Panc1 (cell line): Measurements from ENCODE around the gene TMEM115. TPM values are rescaled to one million over a fixed set of nuclear protein-coding genes. Genes with fewer than 3 reads are reported as not detected.

Experiments
- ATAC-seq: fragments of 200-7000 bp; cut with Tn5 transposase; 2 replicates; pipeline ENCODE4 v1.9.1; 2020; ENCODE audit warnings: mild to moderate bottlenecking, moderate library complexity
- BruUV-seq: library from RNA; stranded (reverse); fragments of 400-500 nt; replicated peaks from 2 replicates; lab custom pipeline; 2021; lab: Mats Ljungman, UMichigan
- CTCF ChIA-PET: fragments of 300-600 bp; sonication (Branson Sonifier 250); formaldehyde crosslinking; loops from one replicate; lab custom pipeline; 2022; ENCODE audit warnings: antibody characterized with exemption; lab: Charles Lee
- POLR2A ChIA-PET: fragments of 300-600 bp; sonication (Branson Sonifier 250); formaldehyde crosslinking; loops from one replicate; lab custom pipeline; 2022; ENCODE audit warnings: antibody characterized with exemption; lab: Charles Lee
- DNase-seq: peaks from one replicate; pipeline ENCODE4 v3.0.0-alpha.2; 2010; ENCODE audit warnings: low read depth, low spot score
- H3K27ac ChIP-seq: 2 replicates; pipeline ENCODE4 v1.5.1; 2011; ENCODE audit warnings: mild to moderate bottlenecking, low read length, inconsistent platforms
- H3K27me3 ChIP-seq: fragments of 200-500 bp; sonication (Bioruptor generic); 2 replicates; pipeline ENCODE4 v1.6.0; 2014; ENCODE audit warnings: low read length, inconsistent platforms; ENCODE audit not compliant: control insufficient read depth, insufficient read depth
- H3K36me3 ChIP-seq: fragments of 200-500 bp; sonication (Bioruptor generic); 2 replicates; pipeline ENCODE4 v1.5.1; 2014; ENCODE audit warnings: inconsistent platforms, mild to moderate bottlenecking, low read length, moderate library complexity; ENCODE audit not compliant: control insufficient read depth, insufficient read depth
- H3K4me1 ChIP-seq: 2 replicates; pipeline ENCODE4 v1.5.1; 2011; ENCODE audit warnings: inconsistent platforms, mild to moderate bottlenecking, low read length, moderate library complexity; ENCODE audit not compliant: control insufficient read depth, insufficient read depth
- H3K4me3 ChIP-seq, 2 experiments: 2 replicates each; pipeline ENCODE4 v1.5.1; 2011 to 2012; ENCODE audit warnings: low read depth in 2 of 2, low read length in 2 of 2, mild to moderate bottlenecking in 2 of 2, inconsistent platforms in 1 of 2, moderate library complexity in 1 of 2
- H3K9me3 ChIP-seq: fragments of 200-500 bp; sonication (Bioruptor generic); 2 replicates; pipeline ENCODE4 v1.5.1; 2014; ENCODE audit warnings: low read depth, mild to moderate bottlenecking, inconsistent platforms, low read length, moderate library complexity; ENCODE audit not compliant: control insufficient read depth, insufficient read depth
- CTCF ChIP-seq: fragments of 450-650 bp; IDR thresholded peaks from 2 replicates; pipeline ENCODE4 v1.5.1; 2017; ENCODE audit warnings: mild to moderate bottlenecking
- POLR2AphosphoS5 ChIP-seq: IDR thresholded peaks from 2 replicates; pipeline ENCODE4 v1.6.1; 2012; ENCODE audit warnings: mild to moderate bottlenecking, low read depth, low read length, moderate library complexity
- REST ChIP-seq, 2 experiments: IDR thresholded peaks; 2 replicates each; pipeline ENCODE4 v1.6.1; 2011 to 2012; ENCODE audit warnings: low read depth in 2 of 2, control low read depth in 1 of 2, low read length in 1 of 2, mild to moderate bottlenecking in 1 of 2, moderate library complexity in 1 of 2; ENCODE audit not compliant: insufficient read depth in 1 of 2
- SIN3A ChIP-seq: IDR thresholded peaks from 2 replicates; pipeline ENCODE4 v1.6.1; 2012; ENCODE audit warnings: low read depth, mild to moderate bottlenecking, low read length, moderate library complexity, borderline replicate concordance; ENCODE audit not compliant: insufficient read depth
- TCF7L2 ChIP-seq: IDR thresholded peaks from 2 replicates; pipeline ENCODE4 v1.6.1; 2011; ENCODE audit warnings: mild to moderate bottlenecking, low read depth, low read length, inconsistent platforms
- in situ Hi-C: cut with HindIII; loops from 2 replicates; pipeline ENCODE4 v1.10.0; 2016; ENCODE audit warnings: low sequenced_read_pairs, low pct_unique_long_range_greater_than_20kb
- intact Hi-C: fragments of 100-400 bp; cut with micrococcal nuclease; formaldehyde crosslinking; loops from one replicate; pipeline ENCODE4 v1.10.0; 2022; ENCODE audit not compliant: unreplicated experiment
- total RNA-seq: library from RNA; stranded (reverse); gene quantifications from one replicate; pipeline ENCODE4 v1.2.1, GENCODE V29; 2021; ENCODE audit not compliant: unreplicated experiment

Gene TMEM115
- total RNA-seq, 1 experiment from 2014 or later = 30.2 TPM

DNA sequence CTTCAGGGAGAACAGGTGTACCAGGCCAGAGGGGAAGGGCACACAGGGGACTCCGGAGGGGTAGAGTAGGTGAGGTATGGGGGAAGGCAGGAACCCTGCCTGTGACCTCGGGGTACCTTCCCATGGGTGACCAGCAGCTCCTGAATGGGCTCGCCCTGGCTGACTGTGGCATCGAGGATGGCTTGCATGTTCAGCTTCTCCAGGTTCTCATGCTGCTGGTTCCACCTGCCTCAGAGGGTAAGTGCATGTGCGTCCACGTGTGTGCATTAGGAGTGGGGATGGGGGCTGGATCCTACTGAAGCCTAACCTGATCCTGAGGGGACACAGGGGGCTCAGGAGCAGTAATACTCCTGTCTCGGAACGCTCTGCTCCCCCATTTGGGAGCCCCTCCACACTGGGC, 14.3 kb downstream of the TMEM115 start:
- BruUV-seq = no TSS peak
- CTCF ChIA-PET = no interaction called here
- no peaks in the 10 kb centered on the region for H3K36me3 ChIP-seq
- H3K27ac ChIP-seq = peak overlapping the region; percentile 18; the same call in 1 of the 2 replicates
- H3K9me3 ChIP-seq = no peaks in the 10 kb centered on the region
- in situ Hi-C loops (no loop called here), intact Hi-C loops (no loop called here)
- POLR2A ChIA-PET = interaction anchor here (0.6 to 0.8 kb wide), 2 partner anchors 9 to 17 kb away, joined by 4 to 14 read pairs; no protein-coding TSS in a partner anchor
- no peak for DNase-seq
- no peaks in the 10 kb centered on the region for H3K27me3 ChIP-seq
- ATAC-seq = no peak
- TF ChIP-seq CTCF = no peak
- no peak for TF ChIP-seq SIN3A
- no peak for TF ChIP-seq TCF7L2
- no peak for TF ChIP-seq REST (IDR thresholded peaks at IDR 0.05; ENCODE audit: insufficient read depth in 1 of 2, low read depth in 2 of 2, low read length in 1 of 2)
- TF ChIP-seq POLR2AphosphoS5 = no peak
- peak overlapping the region; percentile 47 to 68 for H3K4me3 ChIP-seq
- peaks cover 6% of the 10 kb centered on the region for H3K4me1 ChIP-seq

DNA sequence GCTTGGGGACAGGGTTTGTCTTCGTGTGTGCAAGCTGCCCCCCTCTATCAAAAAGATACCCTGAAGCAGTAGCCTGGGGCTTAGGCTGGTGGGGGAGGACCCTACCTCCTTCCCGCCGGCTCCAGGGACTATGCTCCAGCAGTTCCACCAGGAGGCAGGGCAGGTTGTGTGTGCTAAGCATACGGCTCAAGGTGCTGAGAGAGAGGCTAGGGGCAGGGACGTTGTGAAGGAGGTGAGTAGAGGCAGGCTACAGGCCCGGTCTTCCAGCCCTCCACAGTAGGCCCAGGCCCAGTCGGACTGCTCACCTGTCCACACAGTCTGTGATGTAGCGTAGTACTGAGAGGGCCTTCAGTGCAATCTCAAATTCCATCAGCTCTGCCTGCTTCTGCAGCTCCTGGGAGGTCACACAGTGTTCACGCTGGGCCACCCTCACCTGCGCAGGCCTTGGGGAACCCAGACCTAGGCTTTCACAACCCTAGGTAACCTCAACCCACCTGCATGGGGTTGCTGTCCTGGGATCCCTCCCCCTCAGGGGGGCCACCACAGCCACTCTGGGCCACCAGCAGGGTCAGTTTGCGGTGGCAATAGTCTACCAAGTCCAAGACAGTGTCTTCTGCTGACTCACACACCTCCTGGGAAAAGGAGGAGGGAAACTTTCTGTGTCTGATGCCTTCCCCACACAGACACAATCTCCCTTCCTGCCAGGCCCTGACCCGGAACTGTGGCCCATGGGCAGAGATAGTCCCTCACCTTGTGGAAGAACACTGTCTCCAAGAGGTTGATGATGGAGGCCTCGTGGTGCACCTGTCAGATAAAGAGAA, 16.3 kb downstream of the TMEM115 start:
- no TSS peak for BruUV-seq
- ChIA-PET POLR2A (no interaction called here), CTCF (interaction anchor here (0.6 kb wide), 1 partner anchor 179 kb away, joined by 10 read pairs; no protein-coding TSS in a partner anchor)
- no peak for ATAC-seq
- in situ Hi-C loops (no loop called here), intact Hi-C loops (no loop called here)
- 0 out of 2 replicates have a peak, but pooled peaks cover 6% of the 10 kb centered on the region for H3K4me1 ChIP-seq
- H3K27me3 ChIP-seq = no peaks in the 10 kb centered on the region
- H3K27ac ChIP-seq = no peak overlapping the region
- H3K36me3 ChIP-seq = no peaks in the 10 kb centered on the region
- H3K4me3 ChIP-seq = no peak overlapping the region
- no peak for DNase-seq
- TF ChIP-seq REST (IDR thresholded peaks at IDR 0.05; ENCODE audit: insufficient read depth in 1 of 2, low read depth in 2 of 2, low read length in 1 of 2) = no peak
- TF ChIP-seq CTCF = no peak
- TF ChIP-seq SIN3A = no peak
- no peak for TF ChIP-seq POLR2AphosphoS5
- no peak for TF ChIP-seq TCF7L2
- no peaks in the 10 kb centered on the region for H3K9me3 ChIP-seq
